ENCODE results near the gene ENTPD2.

DNA sequence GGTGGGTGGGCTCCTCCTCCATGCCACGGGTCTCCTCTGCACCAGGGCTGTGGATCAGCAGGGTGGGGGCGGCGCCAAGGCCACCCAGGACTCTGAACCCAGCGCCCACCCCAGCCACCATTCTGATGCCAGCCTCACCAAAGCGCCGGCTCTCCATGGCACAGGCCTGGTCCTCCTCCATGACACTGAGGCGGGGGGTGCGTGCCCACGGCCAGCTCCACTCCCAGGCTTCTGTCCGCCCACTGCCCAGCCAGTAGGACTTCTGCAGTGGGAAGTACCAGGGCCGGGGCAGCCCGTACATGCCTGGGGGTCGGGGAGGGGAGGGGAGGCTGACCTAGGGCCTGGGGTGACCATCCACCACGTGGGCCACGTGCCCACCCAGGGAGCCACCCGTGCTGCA lies 37.4 kb downstream of the ENTPD2 start:
- TF ChIP-seq RCOR1 (conservative IDR thresholded peaks at IDR 0.05; ENCODE audit: low read depth, low read length) = no peak
- TF ChIP-seq EZH2 (IDR thresholded peaks at IDR 0.05; ENCODE audit: borderline replicate concordance, control insufficient read depth, low read depth, low read length) = no peak
